ENCODE data around the gene CEMIP. TPM values are rescaled to one million over a fixed set of nuclear protein-coding genes. Genes with fewer than 3 reads are reported as not detected.

CEMIP gene
- total and polyA plus RNA-seq, 2 of the 13 experiments (the other 11 are each of a cell fraction or from before 2014, with no cell fraction given) = 4.3 to 28.5 TPM

DNA sequence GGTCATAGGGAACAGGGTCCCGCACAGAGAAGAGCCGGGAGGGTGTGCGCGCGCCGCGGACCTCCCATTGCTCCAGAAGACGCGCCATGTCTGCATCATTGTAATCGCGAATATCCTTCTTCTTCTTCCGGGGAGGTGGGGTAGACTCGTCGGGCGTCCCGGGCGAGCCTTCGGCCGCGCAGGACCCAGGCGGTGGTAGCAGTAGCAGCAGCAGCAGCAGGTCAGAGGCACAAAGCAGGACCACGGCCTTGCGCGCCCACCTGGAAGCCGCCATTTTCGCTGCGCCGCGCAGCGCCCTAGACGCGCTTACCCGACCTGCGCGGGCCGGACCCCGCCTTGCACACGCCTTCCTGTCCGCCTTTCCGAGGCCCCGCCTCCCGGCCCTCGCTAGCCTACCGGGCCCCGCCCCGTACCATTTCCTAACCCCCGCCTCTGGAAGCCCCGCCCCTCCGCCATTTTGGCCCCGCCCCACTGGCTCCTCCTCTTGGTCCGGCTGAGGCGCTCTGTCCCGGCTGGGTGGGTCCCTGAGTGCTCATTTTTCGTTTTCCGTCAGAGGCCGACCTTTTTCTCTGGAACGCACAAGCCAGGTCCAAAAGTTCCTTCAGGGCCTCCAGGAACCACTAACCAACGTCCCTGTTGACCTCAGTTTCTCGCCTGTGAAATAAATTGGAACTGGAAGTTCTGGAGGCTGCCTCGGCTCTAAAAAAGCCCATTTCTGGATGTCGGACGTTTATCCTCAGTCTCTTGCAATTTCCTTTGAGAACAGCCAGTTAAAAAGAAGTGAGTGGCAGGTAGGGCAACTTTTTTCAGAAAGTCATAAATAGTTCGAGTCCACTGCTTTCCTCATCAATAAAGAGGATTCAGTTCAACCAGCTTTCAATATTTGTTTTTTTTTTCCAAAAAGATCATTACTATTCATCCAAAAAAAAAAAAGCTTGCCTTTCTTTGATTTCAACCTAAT, 210.6 kb downstream of the CEMIP start, which contains the start of gene MESD (continued):
- TF ChIP-seq, protein P1, sequence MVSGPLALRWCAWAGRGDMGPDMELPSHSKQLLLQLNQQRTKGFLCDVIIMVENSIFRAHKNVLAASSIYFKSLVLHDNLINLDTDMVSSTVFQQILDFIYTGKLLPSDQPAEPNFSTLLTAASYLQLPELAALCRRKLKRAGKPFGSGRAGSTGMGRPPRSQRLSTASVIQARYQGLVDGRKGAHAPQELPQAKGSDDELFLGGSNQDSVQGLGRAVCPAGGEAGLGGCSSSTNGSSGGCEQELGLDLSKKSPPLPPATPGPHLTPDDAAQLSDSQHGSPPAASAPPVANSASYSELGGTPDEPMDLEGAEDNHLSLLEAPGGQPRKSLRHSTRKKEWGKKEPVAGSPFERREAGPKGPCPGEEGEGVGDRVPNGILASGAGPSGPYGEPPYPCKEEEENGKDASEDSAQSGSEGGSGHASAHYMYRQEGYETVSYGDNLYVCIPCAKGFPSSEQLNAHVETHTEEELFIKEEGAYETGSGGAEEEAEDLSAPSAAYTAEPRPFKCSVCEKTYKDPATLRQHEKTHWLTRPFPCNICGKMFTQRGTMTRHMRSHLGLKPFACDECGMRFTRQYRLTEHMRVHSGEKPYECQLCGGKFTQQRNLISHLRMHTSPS (CRISPR knock-in tag; IDR thresholded peaks at IDR 0.05; ENCODE audit: low read depth) = no peak
- peak; percentile 95 for TF ChIP-seq YY1 (IDR thresholded peaks at IDR 0.05; ENCODE audit: insufficient read depth, insufficient replicate concordance, low read depth, low read length)
- TF ChIP-seq MBD4 (IDR thresholded peaks at IDR 0.05; ENCODE audit: borderline replicate concordance, low read length) = no peak
- TF ChIP-seq SPEN (CRISPR knock-in tag; IDR thresholded peaks at IDR 0.05; ENCODE audit: low read depth) = no peak
- no peak for TF ChIP-seq WIZ (CRISPR knock-in tag; IDR thresholded peaks at IDR 0.05)
- TF ChIP-seq, protein P2, sequence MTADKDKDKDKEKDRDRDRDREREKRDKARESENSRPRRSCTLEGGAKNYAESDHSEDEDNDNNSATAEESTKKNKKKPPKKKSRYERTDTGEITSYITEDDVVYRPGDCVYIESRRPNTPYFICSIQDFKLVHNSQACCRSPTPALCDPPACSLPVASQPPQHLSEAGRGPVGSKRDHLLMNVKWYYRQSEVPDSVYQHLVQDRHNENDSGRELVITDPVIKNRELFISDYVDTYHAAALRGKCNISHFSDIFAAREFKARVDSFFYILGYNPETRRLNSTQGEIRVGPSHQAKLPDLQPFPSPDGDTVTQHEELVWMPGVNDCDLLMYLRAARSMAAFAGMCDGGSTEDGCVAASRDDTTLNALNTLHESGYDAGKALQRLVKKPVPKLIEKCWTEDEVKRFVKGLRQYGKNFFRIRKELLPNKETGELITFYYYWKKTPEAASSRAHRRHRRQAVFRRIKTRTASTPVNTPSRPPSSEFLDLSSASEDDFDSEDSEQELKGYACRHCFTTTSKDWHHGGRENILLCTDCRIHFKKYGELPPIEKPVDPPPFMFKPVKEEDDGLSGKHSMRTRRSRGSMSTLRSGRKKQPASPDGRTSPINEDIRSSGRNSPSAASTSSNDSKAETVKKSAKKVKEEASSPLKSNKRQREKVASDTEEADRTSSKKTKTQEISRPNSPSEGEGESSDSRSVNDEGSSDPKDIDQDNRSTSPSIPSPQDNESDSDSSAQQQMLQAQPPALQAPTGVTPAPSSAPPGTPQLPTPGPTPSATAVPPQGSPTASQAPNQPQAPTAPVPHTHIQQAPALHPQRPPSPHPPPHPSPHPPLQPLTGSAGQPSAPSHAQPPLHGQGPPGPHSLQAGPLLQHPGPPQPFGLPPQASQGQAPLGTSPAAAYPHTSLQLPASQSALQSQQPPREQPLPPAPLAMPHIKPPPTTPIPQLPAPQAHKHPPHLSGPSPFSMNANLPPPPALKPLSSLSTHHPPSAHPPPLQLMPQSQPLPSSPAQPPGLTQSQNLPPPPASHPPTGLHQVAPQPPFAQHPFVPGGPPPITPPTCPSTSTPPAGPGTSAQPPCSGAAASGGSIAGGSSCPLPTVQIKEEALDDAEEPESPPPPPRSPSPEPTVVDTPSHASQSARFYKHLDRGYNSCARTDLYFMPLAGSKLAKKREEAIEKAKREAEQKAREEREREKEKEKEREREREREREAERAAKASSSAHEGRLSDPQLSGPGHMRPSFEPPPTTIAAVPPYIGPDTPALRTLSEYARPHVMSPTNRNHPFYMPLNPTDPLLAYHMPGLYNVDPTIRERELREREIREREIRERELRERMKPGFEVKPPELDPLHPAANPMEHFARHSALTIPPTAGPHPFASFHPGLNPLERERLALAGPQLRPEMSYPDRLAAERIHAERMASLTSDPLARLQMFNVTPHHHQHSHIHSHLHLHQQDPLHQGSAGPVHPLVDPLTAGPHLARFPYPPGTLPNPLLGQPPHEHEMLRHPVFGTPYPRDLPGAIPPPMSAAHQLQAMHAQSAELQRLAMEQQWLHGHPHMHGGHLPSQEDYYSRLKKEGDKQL (CRISPR knock-in tag; IDR thresholded peaks at IDR 0.05; ENCODE audit: low read depth) = no peak
- TF ChIP-seq ZNF33A (CRISPR knock-in tag; IDR thresholded peaks at IDR 0.05; ENCODE audit: borderline replicate concordance) = no peak
- TF ChIP-seq MIXL1 (CRISPR knock-in tag; IDR thresholded peaks at IDR 0.05) = 0 out of 2 replicates have a peak, but pooled peaks have one; percentile 47
- TF ChIP-seq, protein P3, sequence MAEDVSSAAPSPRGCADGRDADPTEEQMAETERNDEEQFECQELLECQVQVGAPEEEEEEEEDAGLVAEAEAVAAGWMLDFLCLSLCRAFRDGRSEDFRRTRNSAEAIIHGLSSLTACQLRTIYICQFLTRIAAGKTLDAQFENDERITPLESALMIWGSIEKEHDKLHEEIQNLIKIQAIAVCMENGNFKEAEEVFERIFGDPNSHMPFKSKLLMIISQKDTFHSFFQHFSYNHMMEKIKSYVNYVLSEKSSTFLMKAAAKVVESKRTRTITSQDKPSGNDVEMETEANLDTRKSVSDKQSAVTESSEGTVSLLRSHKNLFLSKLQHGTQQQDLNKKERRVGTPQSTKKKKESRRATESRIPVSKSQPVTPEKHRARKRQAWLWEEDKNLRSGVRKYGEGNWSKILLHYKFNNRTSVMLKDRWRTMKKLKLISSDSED (CRISPR knock-in tag; IDR thresholded peaks at IDR 0.05) = no peak
- TF ChIP-seq SRF (IDR thresholded peaks at IDR 0.05; ENCODE audit: low read depth, low read length) = no peak
- TF ChIP-seq, protein P4, sequence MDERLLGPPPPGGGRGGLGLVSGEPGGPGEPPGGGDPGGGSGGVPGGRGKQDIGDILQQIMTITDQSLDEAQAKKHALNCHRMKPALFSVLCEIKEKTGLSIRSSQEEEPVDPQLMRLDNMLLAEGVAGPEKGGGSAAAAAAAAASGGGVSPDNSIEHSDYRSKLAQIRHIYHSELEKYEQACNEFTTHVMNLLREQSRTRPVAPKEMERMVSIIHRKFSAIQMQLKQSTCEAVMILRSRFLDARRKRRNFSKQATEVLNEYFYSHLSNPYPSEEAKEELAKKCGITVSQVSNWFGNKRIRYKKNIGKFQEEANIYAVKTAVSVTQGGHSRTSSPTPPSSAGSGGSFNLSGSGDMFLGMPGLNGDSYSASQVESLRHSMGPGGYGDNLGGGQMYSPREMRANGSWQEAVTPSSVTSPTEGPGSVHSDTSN (CRISPR knock-in tag; IDR thresholded peaks at IDR 0.05) = no peak
- no peak for TF ChIP-seq SRSF4 (IDR thresholded peaks at IDR 0.05; ENCODE audit: low read depth, low read length, poor library complexity, severe bottlenecking)
- TF ChIP-seq PHF21A (CRISPR knock-in tag; IDR thresholded peaks at IDR 0.05) = no peak; the same call in 1 of the 2 replicates
- TF ChIP-seq ZNF839 (CRISPR knock-in tag; IDR thresholded peaks at IDR 0.05; ENCODE audit: borderline replicate concordance) = no peak
- no peak for TF ChIP-seq JUN (CRISPR knock-in tag; IDR thresholded peaks at IDR 0.05)
- TF ChIP-seq ZNF121 (CRISPR knock-in tag; IDR thresholded peaks at IDR 0.05) = no peak
- TF ChIP-seq ZNF431 (CRISPR knock-in tag; IDR thresholded peaks at IDR 0.05; ENCODE audit: borderline replicate concordance, low read depth) = no peak
- no peak for TF ChIP-seq ZSCAN31 (CRISPR knock-in tag; IDR thresholded peaks at IDR 0.05; ENCODE audit: low read depth)
